Measurements from ENCODE around the gene ELP5.

GRCh38 chr17:7261379-7262191 is 9.6 kb downstream of the ELP5 start:
- TF ChIP-seq CTCF (IDR thresholded peaks at IDR 0.05), result no peak
- no peak for TF ChIP-seq POLR2A (IDR thresholded peaks at IDR 0.05)
- no peak for TF ChIP-seq POLR2AphosphoS5 (IDR thresholded peaks at IDR 0.05)
